GM12891 (cell line): ENCODE measurements around the gene STXBP6.
"Not testable (repeated sequence)": the region's sequence is repeated elsewhere in the genome, so short reads cannot be mapped to it uniquely, and the experiment has no call there.

Experiments
- DNase-seq: peaks from one replicate; pipeline ENCODE4 v3.0.0; 2011; ENCODE audit warnings: low spot score; ENCODE audit not compliant: insufficient read length
- FAIRE-seq: peaks from 2 replicates; lab custom pipeline; 2011; peaks lifted over from hg19 to GRCh38; lab: Jason Lieb, UNC
- PAX5 ChIP-seq: IDR thresholded peaks from 2 replicates; pipeline ENCODE4 v1.6.1; 2011; ENCODE audit warnings: low read length, moderate library complexity, mild to moderate bottlenecking; ENCODE audit not compliant: insufficient read depth, severe bottlenecking
- POLR2A ChIP-seq: IDR thresholded peaks from 2 replicates; pipeline ENCODE4 v1.6.1; 2011; ENCODE audit warnings: low read depth, low read length, control low read depth
- POLR2AphosphoS5 ChIP-seq: IDR thresholded peaks from 2 replicates; pipeline ENCODE4 v1.6.1; 2011; ENCODE audit warnings: low read depth, low read length, control low read depth
- POU2F2 ChIP-seq: IDR thresholded peaks from 2 replicates; pipeline ENCODE4 v1.6.1; 2011; ENCODE audit warnings: low read depth, mild to moderate bottlenecking, control low read depth, low read length, moderate library complexity
- SPI1 ChIP-seq: IDR thresholded peaks from 2 replicates; pipeline ENCODE4 v1.6.1; 2011; ENCODE audit warnings: low read depth, low read length, control low read depth
- TAF1 ChIP-seq: IDR thresholded peaks from 2 replicates; pipeline ENCODE4 v1.6.1; 2011; ENCODE audit warnings: low read depth, low read length, control low read depth

Gene STXBP6

DNA sequence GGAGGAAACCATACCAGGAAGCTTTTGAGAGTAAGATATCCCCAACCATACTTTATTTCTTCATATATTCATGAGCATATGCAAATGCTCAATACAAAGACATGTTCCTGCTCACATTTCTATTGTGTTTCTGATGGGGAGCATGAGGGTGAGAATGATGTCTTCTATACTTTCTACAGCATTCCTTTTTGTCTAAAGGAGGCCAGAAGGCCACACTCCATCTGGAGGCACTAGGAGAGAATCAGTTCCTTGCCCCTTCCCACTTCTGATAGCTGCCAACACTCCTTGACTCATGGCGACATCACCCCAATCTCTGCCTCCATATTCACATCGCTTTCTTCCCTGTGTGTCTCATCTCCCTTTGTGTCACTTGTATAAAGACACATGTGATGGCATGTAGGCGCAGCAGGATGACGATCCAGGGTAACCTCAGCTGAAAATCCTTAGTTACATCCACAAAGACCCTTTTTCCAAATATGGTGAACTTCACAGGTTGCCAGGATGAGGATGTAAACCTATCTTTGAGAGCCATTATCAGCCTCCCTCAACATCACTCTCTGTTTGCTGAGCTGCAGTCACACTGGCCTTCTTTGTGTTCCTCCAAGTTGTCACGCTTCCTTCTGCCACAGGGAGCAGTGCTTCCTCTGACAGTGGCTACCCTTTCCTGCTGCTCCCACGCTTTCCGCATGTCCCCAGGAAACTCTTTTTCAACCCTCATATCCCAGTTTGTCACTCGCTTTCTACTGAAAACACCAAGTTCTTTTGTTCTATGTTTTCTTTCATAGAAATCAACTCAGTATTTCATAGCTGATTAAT, 96.9 kb downstream of the STXBP6 start:
- no peak for FAIRE-seq
- DNase-seq: no peak
- TF ChIP-seq POU2F2 (no peak), POLR2AphosphoS5 (no peak), POLR2A (no peak), PAX5 (no peak), TAF1 (no peak), SPI1 (no peak)

DNA sequence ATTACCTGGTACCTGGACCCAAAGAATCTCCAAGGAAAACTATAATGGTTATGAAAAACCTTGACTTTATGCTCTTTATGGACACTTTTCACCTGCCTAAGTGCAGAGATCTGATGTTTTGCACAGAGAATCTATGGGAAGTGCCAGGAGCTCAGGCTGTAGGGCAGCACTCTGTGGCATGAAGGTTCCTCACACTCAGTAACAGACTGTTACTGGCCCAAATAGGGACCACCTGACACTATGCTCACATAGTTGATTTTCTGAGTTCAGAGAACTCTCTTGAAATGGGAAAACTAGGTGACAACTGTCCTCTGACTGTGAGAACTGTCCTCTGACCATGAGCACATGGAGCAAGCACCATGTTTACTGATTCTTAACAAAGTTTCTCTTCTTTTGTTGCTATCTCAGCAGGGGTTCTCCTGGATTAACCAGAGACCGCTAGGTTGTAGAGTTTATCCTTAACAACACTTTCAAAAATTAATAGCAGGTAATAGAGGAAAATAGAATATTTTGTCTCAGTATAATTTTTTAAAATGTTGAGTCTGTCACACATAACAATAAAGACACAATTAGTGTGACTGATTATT, 101.6 kb downstream of the STXBP6 start:
- TF ChIP-seq TAF1 (no peak), PAX5 (no peak), POLR2AphosphoS5 (no peak), POU2F2 (no peak), POLR2A (no peak), SPI1 (no peak)
- FAIRE-seq (no peak), DNase-seq (no peak)

DNA sequence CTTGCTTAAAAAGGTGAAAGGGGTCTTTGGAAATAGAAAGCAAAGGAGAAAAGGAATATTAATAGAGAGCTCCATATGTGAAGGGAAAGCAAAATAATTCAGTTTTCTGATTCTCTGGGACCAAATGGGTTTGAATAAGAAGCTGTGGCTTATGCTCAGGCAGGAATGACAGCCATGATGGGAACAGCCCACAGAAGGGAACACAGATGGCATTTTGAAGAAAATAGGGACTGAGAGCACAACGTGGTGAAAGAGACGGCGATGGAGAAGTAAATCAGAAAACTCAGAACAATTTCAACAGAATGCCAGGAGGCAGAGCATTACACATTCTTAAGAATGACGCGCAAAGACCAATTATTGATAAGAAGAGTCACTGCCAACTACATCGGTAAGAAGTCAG, 102.8 kb downstream of the STXBP6 start:
- TF ChIP-seq TAF1: no peak
- no peak for TF ChIP-seq PAX5
- no peak for TF ChIP-seq POLR2A
- TF ChIP-seq SPI1: no peak
- TF ChIP-seq POU2F2: no peak
- TF ChIP-seq POLR2AphosphoS5: no peak
- no peak for FAIRE-seq
- no peak for DNase-seq

DNA sequence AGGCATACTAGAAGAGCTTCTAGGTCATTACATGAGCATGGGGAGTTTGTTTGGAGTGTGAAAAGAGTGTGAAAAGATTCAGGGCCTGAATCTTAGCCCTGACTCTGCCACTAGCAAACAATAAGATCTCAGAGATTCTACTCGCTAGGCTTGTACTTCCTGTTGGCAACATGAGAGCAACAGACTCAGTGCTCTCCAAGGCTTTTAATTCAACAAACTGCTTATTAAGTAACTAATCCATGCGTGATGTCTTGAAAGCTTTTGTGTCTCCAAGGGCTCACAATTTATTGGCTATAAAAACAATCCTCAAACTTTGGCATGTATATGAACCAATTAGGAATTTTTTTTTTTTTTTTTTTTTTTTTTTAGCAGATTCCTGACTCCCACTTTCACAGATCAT, 105.1 kb downstream of the STXBP6 start:
- TF ChIP-seq SPI1: no peak
- TF ChIP-seq POU2F2: no peak
- no peak for TF ChIP-seq TAF1
- no peak for TF ChIP-seq POLR2A
- DNase-seq: no peak
- FAIRE-seq: no peak

DNA sequence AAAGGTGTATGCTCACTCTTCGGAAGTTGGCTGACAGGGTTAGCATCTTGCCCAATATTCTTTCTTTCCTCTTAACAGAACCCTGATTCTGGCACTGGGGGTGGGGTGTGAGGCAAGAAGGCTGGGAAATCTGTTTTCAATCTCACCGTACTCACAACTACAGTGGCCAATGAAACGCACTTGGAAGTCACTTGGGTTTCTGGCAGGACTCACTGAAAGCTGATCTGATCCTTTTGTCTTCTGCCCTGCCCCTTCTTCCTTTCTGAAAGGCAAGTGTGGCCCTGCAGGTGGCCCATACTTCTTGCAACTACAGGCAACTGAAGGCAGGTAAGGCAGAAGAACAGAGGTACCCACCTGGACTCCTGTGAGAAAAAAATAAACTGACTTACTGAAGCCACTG, 106.9 kb downstream of the STXBP6 start:
- DNase-seq: no peak
- TF ChIP-seq PAX5: no peak
- no peak for FAIRE-seq

DNA sequence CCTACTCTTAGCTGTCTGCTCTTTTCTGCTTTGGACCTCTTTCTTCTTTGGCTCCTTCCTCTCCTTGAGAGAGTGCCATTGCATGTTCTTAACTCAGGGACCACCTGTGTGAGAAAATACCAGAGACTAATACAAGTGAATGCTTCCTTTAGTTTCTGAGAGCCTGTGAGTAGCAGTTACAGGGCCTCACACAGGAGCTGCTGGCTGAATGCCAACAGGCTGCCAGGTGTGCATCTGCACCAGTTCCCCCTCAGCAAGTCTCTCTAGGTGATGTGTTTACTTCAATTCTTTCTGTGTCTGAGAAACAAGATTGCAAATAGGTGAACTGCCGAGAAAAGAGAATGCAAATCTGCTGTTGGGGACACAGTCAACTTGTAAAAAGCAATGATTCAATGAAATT, 108.2 kb downstream of the STXBP6 start:
- FAIRE-seq: no peak
- no peak for DNase-seq
- TF ChIP-seq POLR2AphosphoS5 (no peak), POLR2A (no peak), SPI1 (no peak), PAX5 (no peak), POU2F2 (no peak), TAF1 (no peak)

DNA sequence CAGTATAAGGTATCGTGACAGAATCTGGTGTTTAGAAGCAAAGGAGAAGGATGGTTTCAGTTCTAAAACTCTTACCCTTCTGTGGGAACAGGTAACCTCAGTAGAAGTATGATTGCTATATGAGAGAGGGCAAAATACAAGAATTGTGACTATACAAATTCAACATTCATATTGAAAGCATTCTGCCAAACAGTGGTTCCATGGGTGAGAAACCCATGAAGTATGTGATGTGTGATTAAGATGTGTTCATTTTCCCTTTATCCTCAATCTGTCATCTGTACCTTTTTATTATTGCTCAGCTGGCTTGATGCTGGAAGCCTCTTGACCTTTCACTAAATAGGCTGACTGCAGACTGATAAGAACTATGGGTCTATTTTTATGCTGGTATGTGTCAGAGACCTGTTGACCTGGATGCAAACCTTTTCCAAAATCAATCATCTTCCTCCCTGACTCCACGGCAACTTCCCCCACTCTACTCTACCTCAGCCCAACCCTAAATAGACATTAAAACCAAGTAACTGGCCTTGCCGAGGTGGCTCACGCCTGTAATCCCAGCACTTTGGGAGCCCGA, 109.6 kb downstream of the STXBP6 start:
- FAIRE-seq (no peak), DNase-seq (no peak)
- no peak for TF ChIP-seq POLR2AphosphoS5
- TF ChIP-seq POLR2A: no peak
- no peak for TF ChIP-seq SPI1
- no peak for TF ChIP-seq PAX5
- no peak for TF ChIP-seq POU2F2
- TF ChIP-seq TAF1: no peak

DNA sequence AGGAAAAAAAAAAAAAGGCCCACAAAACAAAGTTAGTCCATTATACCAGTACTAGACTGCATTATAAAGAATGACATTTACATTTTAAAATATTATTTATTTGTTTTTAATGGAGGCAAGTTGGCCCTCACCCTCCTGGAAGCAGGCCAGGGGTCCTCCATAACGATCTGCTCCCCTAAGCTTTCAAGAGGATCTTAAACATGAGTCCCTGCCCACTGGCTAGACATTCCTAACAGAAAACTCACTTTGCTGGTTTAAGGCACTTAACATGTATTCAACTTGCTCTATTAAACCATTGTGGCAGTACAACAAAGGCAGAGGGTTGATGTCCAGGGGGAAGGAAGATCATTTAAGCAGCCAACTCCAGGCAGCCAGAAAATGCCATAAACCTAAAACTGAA, 111.4 kb downstream of the STXBP6 start:
- TF ChIP-seq TAF1: no peak
- TF ChIP-seq PAX5: no peak
- no peak for TF ChIP-seq SPI1
- no peak for TF ChIP-seq POLR2AphosphoS5
- no peak for TF ChIP-seq POU2F2
- TF ChIP-seq POLR2A: no peak
- DNase-seq (no peak), FAIRE-seq (no peak)

DNA sequence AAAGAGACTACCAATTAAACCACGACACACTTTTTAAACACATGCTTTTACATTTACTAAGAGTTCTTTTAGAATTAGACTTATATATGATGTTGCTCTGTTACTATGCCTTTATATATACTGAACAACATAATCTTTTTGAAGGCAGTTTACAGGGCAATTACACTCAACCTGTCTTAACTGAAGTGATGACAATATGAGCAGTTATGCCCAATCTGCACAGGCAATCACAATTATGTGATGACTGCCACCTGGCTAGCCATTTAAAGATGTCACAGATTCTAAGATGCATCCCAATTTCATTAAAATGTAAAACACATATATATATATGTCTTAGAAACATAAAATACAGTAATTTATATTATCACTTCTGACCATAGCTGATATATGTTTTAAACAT, 112.6 kb downstream of the STXBP6 start:
- DNase-seq (no peak), FAIRE-seq (no peak)
- no peak for TF ChIP-seq POLR2AphosphoS5
- TF ChIP-seq SPI1: no peak
- TF ChIP-seq POU2F2: no peak
- no peak for TF ChIP-seq POLR2A
- no peak for TF ChIP-seq PAX5
- no peak for TF ChIP-seq TAF1

DNA sequence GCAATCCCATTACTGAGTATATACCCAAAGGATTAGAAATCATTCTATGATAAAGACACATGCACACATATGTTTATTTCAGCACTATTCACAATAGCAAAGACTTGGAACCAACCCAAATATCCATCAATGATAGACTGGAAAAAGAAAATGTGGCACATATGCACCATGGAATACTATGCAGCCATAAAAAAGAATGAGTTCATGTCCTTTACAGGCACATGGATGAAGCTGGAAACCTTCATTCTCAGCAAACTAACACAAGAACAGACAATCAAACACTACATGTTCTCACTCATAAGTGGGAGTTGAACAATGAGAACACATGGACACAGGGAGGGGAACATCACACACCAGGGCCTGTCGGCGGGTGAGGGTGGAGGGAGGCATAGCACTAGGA, 113.2 kb downstream of the STXBP6 start:
- not testable (repeated sequence) for FAIRE-seq, DNase-seq
